ENCODE results near the gene NCAPG2.

The NCAPG2 gene, protein sequence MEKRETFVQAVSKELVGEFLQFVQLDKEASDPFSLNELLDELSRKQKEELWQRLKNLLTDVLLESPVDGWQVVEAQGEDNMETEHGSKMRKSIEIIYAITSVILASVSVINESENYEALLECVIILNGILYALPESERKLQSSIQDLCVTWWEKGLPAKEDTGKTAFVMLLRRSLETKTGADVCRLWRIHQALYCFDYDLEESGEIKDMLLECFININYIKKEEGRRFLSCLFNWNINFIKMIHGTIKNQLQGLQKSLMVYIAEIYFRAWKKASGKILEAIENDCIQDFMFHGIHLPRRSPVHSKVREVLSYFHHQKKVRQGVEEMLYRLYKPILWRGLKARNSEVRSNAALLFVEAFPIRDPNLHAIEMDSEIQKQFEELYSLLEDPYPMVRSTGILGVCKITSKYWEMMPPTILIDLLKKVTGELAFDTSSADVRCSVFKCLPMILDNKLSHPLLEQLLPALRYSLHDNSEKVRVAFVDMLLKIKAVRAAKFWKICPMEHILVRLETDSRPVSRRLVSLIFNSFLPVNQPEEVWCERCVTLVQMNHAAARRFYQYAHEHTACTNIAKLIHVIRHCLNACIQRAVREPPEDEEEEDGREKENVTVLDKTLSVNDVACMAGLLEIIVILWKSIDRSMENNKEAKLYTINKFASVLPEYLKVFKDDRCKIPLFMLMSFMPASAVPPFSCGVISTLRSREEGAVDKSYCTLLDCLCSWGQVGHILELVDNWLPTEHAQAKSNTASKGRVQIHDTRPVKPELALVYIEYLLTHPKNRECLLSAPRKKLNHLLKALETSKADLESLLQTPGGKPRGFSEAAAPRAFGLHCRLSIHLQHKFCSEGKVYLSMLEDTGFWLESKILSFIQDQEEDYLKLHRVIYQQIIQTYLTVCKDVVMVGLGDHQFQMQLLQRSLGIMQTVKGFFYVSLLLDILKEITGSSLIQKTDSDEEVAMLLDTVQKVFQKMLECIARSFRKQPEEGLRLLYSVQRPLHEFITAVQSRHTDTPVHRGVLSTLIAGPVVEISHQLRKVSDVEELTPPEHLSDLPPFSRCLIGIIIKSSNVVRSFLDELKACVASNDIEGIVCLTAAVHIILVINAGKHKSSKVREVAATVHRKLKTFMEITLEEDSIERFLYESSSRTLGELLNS

DNA sequence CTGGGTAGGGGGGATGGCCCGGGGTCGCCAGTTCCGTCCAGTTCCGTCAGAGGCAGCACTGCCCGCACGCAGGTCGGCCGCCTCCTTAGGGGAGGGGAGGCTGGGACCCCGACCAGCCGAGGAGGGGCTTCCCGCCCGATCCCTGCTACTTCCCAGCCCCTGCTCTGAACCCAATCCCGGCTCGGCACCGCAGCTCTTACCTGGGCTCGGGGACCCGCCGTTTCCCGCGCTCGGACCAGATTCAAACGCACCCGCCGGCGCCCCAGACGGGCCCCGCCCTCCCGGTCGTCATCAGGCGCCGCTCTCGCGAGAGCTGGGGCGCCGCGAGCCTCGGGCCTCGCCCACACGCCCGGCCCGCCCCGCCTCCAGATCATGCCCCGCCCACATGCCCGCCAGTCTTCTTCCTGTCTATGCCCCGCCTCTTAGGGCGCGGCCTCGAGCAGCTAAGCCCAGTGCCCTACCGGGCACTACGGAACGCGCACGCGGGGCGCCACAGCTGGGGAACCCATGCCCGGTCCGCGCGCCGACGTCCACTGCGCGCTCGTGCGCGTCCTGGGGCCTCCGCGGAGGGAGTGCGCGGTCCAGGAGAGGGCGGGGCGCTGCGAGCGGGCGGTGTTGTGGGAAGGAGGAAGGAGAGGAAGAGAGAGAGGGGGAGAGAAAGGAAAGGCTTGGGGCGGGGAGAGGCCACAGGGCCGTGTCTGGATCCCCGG, at the start of gene NCAPG2:
Gene NCAPG2, minus strand, starts transcription at position 281 of the 710 bp plus-strand sequence. CDS start 2,905 bp downstream, outside the sequence.
- Mint-ChIP-seq H3K36me3 (ENCODE audit: low read depth) (peaks cover 33% of the 10 kb centered on the region), H3K4me1 (peaks cover 43% of the 10 kb centered on the region), H3K9me3 (no peaks in the 10 kb centered on the region), H3K27ac (peak within 1 kb of the TSS; percentile 77), H3K4me3 (peak within 1 kb of the TSS; percentile 89), H3K27me3 (no peaks in the 10 kb centered on the region)
- ATAC-seq (peak; percentile 99), DNase-seq (peak; percentile 98)

GRCh38 chr7:158753900-158754299, 49.3 kb upstream of the NCAPG2 start:
- DNase-seq = no peak
- Mint-ChIP-seq H3K9me3 (no peaks in the 10 kb centered on the region), H3K27me3 (no peaks in the 10 kb centered on the region), H3K4me1 (peaks cover 12% of the 10 kb centered on the region), H3K4me3 (no peak overlapping the region), H3K36me3 (ENCODE audit: low read depth) (peaks cover 44% of the 10 kb centered on the region), H3K27ac (peak overlapping the region; percentile 43)
- ATAC-seq = no peak

DNA sequence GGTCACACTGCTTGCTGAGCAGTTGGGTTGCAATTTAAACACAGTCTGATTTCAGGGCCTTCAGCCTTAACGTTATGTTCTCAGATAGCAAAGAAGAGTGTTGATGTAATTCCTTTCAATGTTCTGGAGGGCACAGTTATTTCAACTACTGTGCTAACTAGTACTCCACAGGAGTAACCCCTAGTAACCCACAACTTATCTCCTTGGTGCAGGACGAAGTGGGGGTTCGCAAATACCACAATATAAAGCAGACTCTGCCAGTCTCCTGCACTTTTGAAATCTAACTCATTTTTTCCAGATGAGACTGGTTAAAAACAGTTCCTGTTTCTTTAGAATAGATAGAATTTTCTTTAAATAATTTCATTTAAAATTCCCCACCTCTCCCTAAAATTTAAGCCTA, 47.1 kb upstream of the NCAPG2 start:
- peaks cover 12% of the 10 kb centered on the region for H3K4me1 Mint-ChIP-seq
- no peak for ATAC-seq
- H3K36me3 Mint-ChIP-seq (ENCODE audit: low read depth) = peaks cover 35% of the 10 kb centered on the region
- no peaks in the 10 kb centered on the region for H3K27me3 Mint-ChIP-seq
- no peak overlapping the region for H3K4me3 Mint-ChIP-seq
- no peak for DNase-seq
- no peak overlapping the region for H3K27ac Mint-ChIP-seq
- H3K9me3 Mint-ChIP-seq = no peaks in the 10 kb centered on the region

DNA sequence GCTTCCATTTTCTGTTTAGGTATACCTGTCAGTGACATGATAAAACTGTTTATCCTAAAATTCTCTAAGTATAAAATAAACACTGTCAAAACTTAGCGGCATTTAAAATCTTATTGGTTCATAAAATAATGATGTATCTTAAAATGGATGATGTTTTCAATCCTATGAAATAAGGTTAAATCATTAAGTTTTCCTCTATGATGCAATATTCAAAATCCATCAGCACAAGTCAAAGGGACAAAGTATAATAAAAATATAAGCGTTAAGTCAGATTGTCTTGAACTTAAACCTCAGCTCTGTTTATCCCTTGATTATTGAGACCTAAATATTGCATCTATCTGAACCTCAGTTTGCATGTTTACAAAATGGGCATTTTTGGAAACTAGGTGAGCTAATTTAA, 46.6 kb upstream of the NCAPG2 start:
- no peak for DNase-seq
- peaks cover 12% of the 10 kb centered on the region for H3K4me1 Mint-ChIP-seq
- H3K27me3 Mint-ChIP-seq = no peaks in the 10 kb centered on the region
- ATAC-seq = no peak
- H3K27ac Mint-ChIP-seq = no peak overlapping the region
- peaks cover 37% of the 10 kb centered on the region for H3K36me3 Mint-ChIP-seq (ENCODE audit: low read depth)
- no peaks in the 10 kb centered on the region for H3K9me3 Mint-ChIP-seq
- no peak overlapping the region for H3K4me3 Mint-ChIP-seq

DNA sequence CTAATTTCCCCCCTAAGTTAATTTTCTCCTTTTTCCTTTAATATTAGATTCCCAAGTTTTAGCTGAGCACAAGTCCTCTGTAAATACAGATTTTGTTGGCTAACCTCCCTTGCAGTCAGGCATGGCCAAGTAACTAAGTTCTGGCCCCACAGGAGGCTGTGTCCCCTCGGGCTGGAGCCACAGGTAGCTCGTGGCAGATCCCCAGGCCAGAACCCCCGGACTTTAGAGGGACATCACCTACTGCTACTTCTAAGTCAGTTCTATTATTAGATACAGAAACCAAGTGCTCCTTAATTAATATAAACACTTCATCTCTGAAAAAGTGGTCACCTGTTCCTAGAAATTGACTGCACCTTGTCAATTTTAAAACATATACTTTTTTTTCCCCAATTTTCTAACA, 46.1 kb upstream of the NCAPG2 start:
- H3K36me3 Mint-ChIP-seq (ENCODE audit: low read depth) = peaks cover 38% of the 10 kb centered on the region
- no peak for ATAC-seq

GRCh38 chr7:158749396-158749795, 44.8 kb upstream of the NCAPG2 start:
- Mint-ChIP-seq H3K36me3 (ENCODE audit: low read depth) (peaks cover 41% of the 10 kb centered on the region), H3K4me3 (no peak overlapping the region), H3K4me1 (peaks cover 12% of the 10 kb centered on the region), H3K27ac (no peak overlapping the region), H3K27me3 (no peaks in the 10 kb centered on the region), H3K9me3 (no peaks in the 10 kb centered on the region)
- DNase-seq = no peak
- ATAC-seq = no peak

More for the DNA sequence above, 46.1 kb upstream of the NCAPG2 start:
- no peak for DNase-seq
- H3K4me3 Mint-ChIP-seq = no peak overlapping the region
- no peak overlapping the region for H3K27ac Mint-ChIP-seq
- peaks cover 12% of the 10 kb centered on the region for H3K4me1 Mint-ChIP-seq
- no peaks in the 10 kb centered on the region for H3K9me3 Mint-ChIP-seq
- H3K27me3 Mint-ChIP-seq = no peaks in the 10 kb centered on the region

- Mint-ChIP-seq H3K27me3 (no peaks in the 10 kb centered on the region), H3K9me3 (no peaks in the 10 kb centered on the region), H3K27ac (no peak overlapping the region), H3K36me3 (ENCODE audit: low read depth) (peaks cover 41% of the 10 kb centered on the region), H3K4me3 (no peak overlapping the region), H3K4me1 (peaks cover 12% of the 10 kb centered on the region)
- ATAC-seq = no peak
- DNase-seq = no peak
These were observed 43.7 kb upstream of the NCAPG2 start for GRCh38 chr7:158748335-158748734.

DNA sequence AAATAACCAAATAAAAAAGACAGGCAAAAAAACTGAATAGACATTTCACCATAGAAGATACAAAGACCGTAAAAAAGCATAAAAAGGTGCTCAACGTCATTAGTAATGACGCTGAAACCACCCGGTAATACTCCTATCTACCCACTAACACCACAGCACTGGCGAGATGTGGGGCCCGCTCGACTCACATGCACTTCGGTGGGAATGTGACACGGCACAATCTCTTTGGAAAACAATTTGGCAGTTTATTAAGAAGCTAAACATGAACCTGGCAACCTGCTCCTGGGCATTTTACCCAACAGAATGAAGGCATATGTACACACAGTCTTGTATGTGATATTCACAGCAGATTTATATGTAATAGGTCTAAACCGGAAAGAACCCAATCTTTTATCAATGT, 42.8 kb upstream of the NCAPG2 start:
- H3K9me3 Mint-ChIP-seq = no peaks in the 10 kb centered on the region
- no peak for ATAC-seq
- H3K27me3 Mint-ChIP-seq = no peaks in the 10 kb centered on the region
- peaks cover 36% of the 10 kb centered on the region for H3K36me3 Mint-ChIP-seq (ENCODE audit: low read depth)
- no peak overlapping the region for H3K4me3 Mint-ChIP-seq
- no peak for DNase-seq
- no peak overlapping the region for H3K27ac Mint-ChIP-seq
- peaks cover 7% of the 10 kb centered on the region for H3K4me1 Mint-ChIP-seq

DNA sequence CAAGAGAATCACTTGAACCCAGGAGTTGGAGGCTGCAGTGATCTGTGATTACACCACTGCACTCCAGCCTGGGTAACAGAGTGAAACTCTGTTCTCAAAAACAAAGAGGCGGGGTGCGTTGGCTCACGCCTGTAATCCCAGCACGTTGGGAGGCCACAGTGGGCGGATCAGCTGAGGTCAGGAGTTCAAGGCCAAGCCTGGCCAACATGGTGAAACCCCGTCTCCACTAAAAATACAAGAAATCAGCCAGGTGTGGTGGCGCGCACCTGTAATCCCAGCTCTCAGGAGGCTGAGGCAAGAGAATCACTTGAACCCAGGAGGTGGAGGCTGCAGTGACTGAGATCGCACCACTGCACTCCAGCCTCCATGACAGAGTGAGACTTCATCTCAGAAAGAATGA, 42.4 kb upstream of the NCAPG2 start:
- Mint-ChIP-seq H3K4me3 (no peak overlapping the region), H3K4me1 (peaks cover 3% of the 10 kb centered on the region), H3K27ac (no peak overlapping the region), H3K27me3 (no peaks in the 10 kb centered on the region), H3K36me3 (ENCODE audit: low read depth) (peaks cover 38% of the 10 kb centered on the region), H3K9me3 (no peaks in the 10 kb centered on the region)
- ATAC-seq = no peak
- no peak for DNase-seq

DNA sequence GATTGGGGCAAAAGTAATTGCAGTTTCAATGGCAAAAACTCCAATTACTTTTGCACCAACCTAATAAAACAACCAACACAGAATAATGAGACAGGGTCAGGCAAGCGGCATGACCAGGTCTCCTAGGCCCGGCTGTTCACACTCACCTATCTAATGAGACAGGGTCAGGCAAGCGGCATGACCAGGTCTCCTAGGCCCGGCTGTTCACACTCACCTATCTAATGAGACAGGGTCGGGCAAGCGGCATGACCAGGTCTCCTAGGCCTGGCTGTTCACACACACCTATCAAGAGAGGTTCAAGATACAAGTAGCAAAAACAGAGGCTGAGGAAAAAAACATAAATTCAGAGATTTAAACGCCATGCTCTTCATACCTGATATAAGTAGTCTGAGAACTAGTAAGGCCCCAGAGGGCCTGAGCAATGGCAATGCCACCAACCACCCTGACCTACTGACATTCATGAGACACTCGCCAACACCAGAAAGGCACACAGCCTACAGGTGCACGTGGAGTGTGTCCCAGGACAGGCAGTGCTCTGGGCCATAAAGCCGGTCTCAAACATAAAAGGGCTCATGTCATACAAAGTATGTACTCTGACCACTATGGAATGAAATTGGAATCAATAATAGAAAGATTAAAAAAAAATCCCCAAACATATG, 40.6 kb upstream of the NCAPG2 start:
- H3K27me3 Mint-ChIP-seq = no peaks in the 10 kb centered on the region
- H3K36me3 Mint-ChIP-seq (ENCODE audit: low read depth) = peaks cover 52% of the 10 kb centered on the region
- H3K4me3 Mint-ChIP-seq = no peak overlapping the region
- no peak for DNase-seq
- no peak overlapping the region for H3K27ac Mint-ChIP-seq
- peaks cover 16% of the 10 kb centered on the region for H3K4me1 Mint-ChIP-seq
- ATAC-seq = no peak
- H3K9me3 Mint-ChIP-seq = no peaks in the 10 kb centered on the region

- no peaks in the 10 kb centered on the region for H3K9me3 Mint-ChIP-seq
- ATAC-seq (no peak), DNase-seq (no peak)
- H3K27me3 Mint-ChIP-seq = no peaks in the 10 kb centered on the region
- peaks cover 20% of the 10 kb centered on the region for H3K4me1 Mint-ChIP-seq
- no peak overlapping the region for H3K4me3 Mint-ChIP-seq
- peaks cover 51% of the 10 kb centered on the region for H3K36me3 Mint-ChIP-seq (ENCODE audit: low read depth)
- no peak overlapping the region for H3K27ac Mint-ChIP-seq
These were observed 39.5 kb upstream of the NCAPG2 start for GRCh38 chr7:158744070-158744469.

GRCh38 chr7:158743219-158743618, 38.6 kb upstream of the NCAPG2 start:
- ATAC-seq (no peak), DNase-seq (no peak)
- Mint-ChIP-seq H3K9me3 (no peaks in the 10 kb centered on the region), H3K36me3 (ENCODE audit: low read depth) (peaks cover 56% of the 10 kb centered on the region), H3K4me3 (no peak overlapping the region), H3K4me1 (peaks cover 20% of the 10 kb centered on the region), H3K27ac (peak overlapping the region; percentile 62), H3K27me3 (no peaks in the 10 kb centered on the region)

DNA sequence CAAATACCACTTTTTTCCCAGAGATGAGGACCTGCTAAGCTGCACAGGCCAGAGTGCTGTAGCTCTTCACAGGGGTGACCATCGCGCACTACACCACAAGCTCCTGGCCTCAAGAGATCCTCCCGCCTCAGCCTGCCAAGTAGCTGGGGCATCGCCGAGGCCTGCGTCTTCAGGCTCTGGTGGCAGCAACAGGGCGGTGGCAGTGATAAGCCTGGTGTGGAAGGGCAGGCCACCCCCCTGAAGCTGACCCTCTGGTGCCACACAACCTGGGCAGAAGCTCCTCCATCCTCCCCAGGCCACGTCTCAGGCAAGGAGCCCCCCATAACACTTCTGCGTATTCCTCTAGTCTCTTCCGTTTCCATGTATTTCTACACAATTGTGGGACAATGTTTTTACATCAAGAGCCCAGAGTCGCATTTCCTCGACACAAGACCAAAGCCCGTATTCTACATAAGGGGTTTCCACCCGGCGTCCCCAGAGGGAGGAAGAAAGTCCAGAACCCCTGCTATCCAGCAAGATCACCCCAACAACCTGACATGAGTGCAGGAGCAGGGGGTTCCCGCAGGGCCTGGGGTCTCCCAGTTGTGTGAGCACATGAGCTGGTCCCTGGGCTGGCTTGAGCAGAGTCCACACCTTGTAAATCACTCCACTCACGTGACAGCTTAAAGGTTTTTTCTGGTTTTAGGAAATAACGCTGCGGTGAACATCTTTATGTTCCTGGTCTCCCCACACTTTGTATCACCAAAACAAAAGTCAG, 37.6 kb upstream of the NCAPG2 start:
- no peak for ATAC-seq

More for the DNA sequence above, 37.6 kb upstream of the NCAPG2 start:
- H3K9me3 Mint-ChIP-seq = no peaks in the 10 kb centered on the region
- peaks cover 20% of the 10 kb centered on the region for H3K4me1 Mint-ChIP-seq
- DNase-seq = no peak
- H3K4me3 Mint-ChIP-seq = no peak overlapping the region
- peaks cover 56% of the 10 kb centered on the region for H3K36me3 Mint-ChIP-seq (ENCODE audit: low read depth)
- H3K27me3 Mint-ChIP-seq = no peaks in the 10 kb centered on the region
- H3K27ac Mint-ChIP-seq = peak overlapping the region; percentile 7

Measured in activated naive CD8-positive, alpha-beta T cell treated with anti-CD3 and anti-CD28 coated beads, Interleukin-2, amount 50 U/mL, for 24 hours (primary cell).